C4-2B (cell line): ENCODE measurements around the gene SEC14L6.
"Not testable (repeated sequence)": the region's sequence is repeated elsewhere in the genome, so short reads cannot be mapped to it uniquely, and the experiment has no call there.

Experiments used
- ZFX ChIP-seq: fragments of 450-650 bp; IDR thresholded peaks from 2 replicates; pipeline ENCODE4 v1.6.1; 2017
- TF ChIP-seq, protein P1 (sequence below): fragments of 450-650 bp; conservative IDR thresholded peaks from 2 replicates; pipeline ENCODE4 v1.5.1; 2017; ENCODE audit warnings: mild to moderate bottlenecking

DNA sequence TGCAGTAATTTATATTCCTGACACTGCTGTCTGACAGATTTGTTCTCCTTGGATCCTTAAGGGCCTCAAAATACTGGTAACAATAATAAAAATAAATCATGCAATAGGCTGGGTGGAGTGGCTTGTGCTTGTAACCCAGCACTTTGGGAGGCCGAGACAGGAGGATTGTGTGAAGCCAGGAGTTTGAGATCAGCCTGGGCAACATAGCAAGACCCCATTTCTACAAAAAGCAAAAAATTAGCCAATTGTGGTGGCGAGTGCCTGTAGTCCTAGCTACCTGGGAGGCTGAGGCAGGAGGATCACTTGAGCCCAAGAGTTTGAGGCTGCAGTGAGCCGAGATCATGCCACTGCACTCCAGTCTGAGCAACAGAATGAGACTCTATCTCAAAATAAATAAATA lies 5.3 kb upstream of the SEC14L6 start:
- TF ChIP-seq, protein P1, sequence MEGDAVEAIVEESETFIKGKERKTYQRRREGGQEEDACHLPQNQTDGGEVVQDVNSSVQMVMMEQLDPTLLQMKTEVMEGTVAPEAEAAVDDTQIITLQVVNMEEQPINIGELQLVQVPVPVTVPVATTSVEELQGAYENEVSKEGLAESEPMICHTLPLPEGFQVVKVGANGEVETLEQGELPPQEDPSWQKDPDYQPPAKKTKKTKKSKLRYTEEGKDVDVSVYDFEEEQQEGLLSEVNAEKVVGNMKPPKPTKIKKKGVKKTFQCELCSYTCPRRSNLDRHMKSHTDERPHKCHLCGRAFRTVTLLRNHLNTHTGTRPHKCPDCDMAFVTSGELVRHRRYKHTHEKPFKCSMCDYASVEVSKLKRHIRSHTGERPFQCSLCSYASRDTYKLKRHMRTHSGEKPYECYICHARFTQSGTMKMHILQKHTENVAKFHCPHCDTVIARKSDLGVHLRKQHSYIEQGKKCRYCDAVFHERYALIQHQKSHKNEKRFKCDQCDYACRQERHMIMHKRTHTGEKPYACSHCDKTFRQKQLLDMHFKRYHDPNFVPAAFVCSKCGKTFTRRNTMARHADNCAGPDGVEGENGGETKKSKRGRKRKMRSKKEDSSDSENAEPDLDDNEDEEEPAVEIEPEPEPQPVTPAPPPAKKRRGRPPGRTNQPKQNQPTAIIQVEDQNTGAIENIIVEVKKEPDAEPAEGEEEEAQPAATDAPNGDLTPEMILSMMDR: not testable (repeated sequence)
- TF ChIP-seq ZFX: not testable (repeated sequence)
